Measurements from ENCODE around the gene FREM1. TPM values are rescaled to one million over a fixed set of nuclear protein-coding genes. Genes with fewer than 3 reads are reported as not detected.

FREM1 gene
- total and polyA plus RNA-seq, 10 of the 15 experiments (the other 5 are each of a cell fraction or from before 2014, with no cell fraction given) = 0.01 to 0.16 (median 0.08) TPM; not detected in 7

DNA sequence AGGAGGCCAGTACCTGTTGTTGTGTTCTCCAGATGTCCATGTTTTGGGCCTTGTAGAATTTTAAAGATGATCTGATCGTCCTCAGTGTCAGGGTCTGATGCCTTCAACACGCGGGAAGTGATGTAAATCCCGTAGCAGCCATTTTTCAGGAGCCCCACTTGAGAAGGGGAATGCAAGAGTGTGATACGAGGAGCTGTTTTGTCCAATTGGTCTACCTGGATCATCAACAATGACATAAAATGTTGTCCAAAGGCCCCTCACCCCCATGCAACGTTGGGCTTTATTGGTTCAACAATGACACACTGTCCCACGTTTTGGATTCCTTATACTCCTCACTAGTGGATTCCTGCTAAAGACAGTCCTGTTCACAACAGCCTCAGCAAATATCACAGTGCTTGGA lies 139.6 kb downstream of the FREM1 start:
- FAIRE-seq (no peak), ATAC-seq (no peak), DNase-seq (ENCODE audit: low read depth, low spot score) (no peak)
- Histone ChIP-seq H3K27ac (ENCODE audit: control insufficient read depth, insufficient read depth) (no peak overlapping the region), H3K9ac (ENCODE audit: control insufficient read depth, insufficient read depth, low read length) (no peak overlapping the region), H3K36me3 (ENCODE audit: control insufficient read depth in 2 of 2, insufficient read depth in 2 of 2, low read length in 1 of 2) (no peaks in the 10 kb centered on the region), H3K27me3 (replicated peaks in 1 of 2; ENCODE audit: control insufficient read depth in 2 of 2, insufficient read depth in 2 of 2, low read length in 1 of 2) (no peaks in the 10 kb centered on the region), H3K9me3 (replicated peaks; ENCODE audit: control insufficient read depth, insufficient read depth, low read length) (no peaks in the 10 kb centered on the region), H3K4me2 (ENCODE audit: control insufficient read depth, insufficient read depth) (no peak overlapping the region), H3K4me3 (no peak overlapping the region), H4K20me1 (ENCODE audit: control insufficient read depth, insufficient read depth) (no peaks in the 10 kb centered on the region), H2AFZ (ENCODE audit: control insufficient read depth, low read depth, low read length) (no peak overlapping the region), H3K4me1 (ENCODE audit: control insufficient read depth, insufficient read depth, low read length) (no peaks in the 10 kb centered on the region), H3K79me2 (ENCODE audit: control insufficient read depth, insufficient read depth, low read length) (no peaks in the 10 kb centered on the region)
- WGBS (ENCODE audit: insufficient coverage, insufficient replicate concordance, low lambda C conversion rate, missing lambda C conversion rate) = 13% methylated on average over 7 of the region's 7 CpGs
- in situ Hi-C loops (cut with MboI) = no loop called here
- intact Hi-C loops (cut with micrococcal nuclease; ENCODE audit: unreplicated experiment) = loop anchor here (5.0 kb wide), 1 partner anchor 1343 kb away; no protein-coding TSS in a partner anchor
- POLR2A ChIA-PET = no interaction called here
- RAD21 ChIA-PET (ENCODE audit: unreplicated experiment) = interaction anchor here (1.0 to 1.3 kb wide), 3 partner anchors 109 to 417 kb away, joined by 3 to 4 read pairs (median 3); no protein-coding TSS in a partner anchor
- BruUV-seq (replicated peaks) = no TSS peak
- CTCF ChIA-PET = interaction anchor here (1.7 to 10.2 kb wide), 5 partner anchors 109 to 328 kb away, joined by 7 to 135 read pairs (median 10); no protein-coding TSS in a partner anchor
- no peak for TF ChIP-seq CEBPB (IDR thresholded peaks at IDR 0.05; ENCODE audit: borderline replicate concordance in 1 of 2, low read depth in 2 of 2, low read length in 2 of 2)
- TF ChIP-seq, protein P1, sequence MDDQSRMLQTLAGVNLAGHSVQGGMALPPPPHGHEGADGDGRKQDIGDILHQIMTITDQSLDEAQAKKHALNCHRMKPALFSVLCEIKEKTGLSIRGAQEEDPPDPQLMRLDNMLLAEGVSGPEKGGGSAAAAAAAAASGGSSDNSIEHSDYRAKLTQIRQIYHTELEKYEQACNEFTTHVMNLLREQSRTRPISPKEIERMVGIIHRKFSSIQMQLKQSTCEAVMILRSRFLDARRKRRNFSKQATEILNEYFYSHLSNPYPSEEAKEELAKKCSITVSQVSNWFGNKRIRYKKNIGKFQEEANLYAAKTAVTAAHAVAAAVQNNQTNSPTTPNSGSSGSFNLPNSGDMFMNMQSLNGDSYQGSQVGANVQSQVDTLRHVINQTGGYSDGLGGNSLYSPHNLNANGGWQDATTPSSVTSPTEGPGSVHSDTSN (IDR thresholded peaks at IDR 0.05; ENCODE audit: insufficient replicate concordance, low read depth, low read length) = no peak
- no peak for TF ChIP-seq ZZZ3 (IDR thresholded peaks at IDR 0.05; ENCODE audit: control insufficient read depth, insufficient read length, low read depth)
- no peak for TF ChIP-seq STAT3 (IDR thresholded peaks at IDR 0.05; ENCODE audit: low read depth, low read length)
- TF ChIP-seq, protein P2, sequence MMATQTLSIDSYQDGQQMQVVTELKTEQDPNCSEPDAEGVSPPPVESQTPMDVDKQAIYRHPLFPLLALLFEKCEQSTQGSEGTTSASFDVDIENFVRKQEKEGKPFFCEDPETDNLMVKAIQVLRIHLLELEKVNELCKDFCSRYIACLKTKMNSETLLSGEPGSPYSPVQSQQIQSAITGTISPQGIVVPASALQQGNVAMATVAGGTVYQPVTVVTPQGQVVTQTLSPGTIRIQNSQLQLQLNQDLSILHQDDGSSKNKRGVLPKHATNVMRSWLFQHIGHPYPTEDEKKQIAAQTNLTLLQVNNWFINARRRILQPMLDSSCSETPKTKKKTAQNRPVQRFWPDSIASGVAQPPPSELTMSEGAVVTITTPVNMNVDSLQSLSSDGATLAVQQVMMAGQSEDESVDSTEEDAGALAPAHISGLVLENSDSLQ (IDR thresholded peaks at IDR 0.05) = no peak
- TF ChIP-seq EP300 (IDR thresholded peaks at IDR 0.05; ENCODE audit: borderline replicate concordance in 1 of 2, control insufficient read depth in 1 of 2, low read depth in 2 of 2, low read length in 2 of 2) = no peak
- TF ChIP-seq ESRRA (IDR thresholded peaks at IDR 0.05; ENCODE audit: low read length) = no peak
- no peak for TF ChIP-seq NR2F1 (conservative IDR thresholded peaks at IDR 0.05)
- TF ChIP-seq PML (IDR thresholded peaks at IDR 0.05; ENCODE audit: low read length) = no peak
- no peak for TF ChIP-seq ZBED1 (IDR thresholded peaks at IDR 0.05; ENCODE audit: borderline replicate concordance)
- SMC1A ChIA-PET (ENCODE audit: uncharacterized antibody, unreplicated experiment) = interaction anchor here (1.8 to 3.8 kb wide), 3 partner anchors 109 to 304 kb away, joined by 6 to 52 read pairs (median 25); no protein-coding TSS in a partner anchor
